PC-9 (cell line): ENCODE measurements around the gene ARHGAP24. TPM values are rescaled to one million over a fixed set of nuclear protein-coding genes. Genes with fewer than 3 reads are reported as not detected.

Experiments used
- BruUV-seq: library from RNA; stranded (reverse); fragments of 400-500 nt; replicated peaks from 2 replicates; lab custom pipeline; 2021; lab: Mats Ljungman, UMichigan
- CTCF ChIA-PET: fragments of 300-600 bp; sonication (Branson Sonifier 250); formaldehyde crosslinking; loops from one replicate; lab custom pipeline; 2022; ENCODE audit warnings: antibody characterized with exemption; lab: Charles Lee
- POLR2A ChIA-PET: fragments of 300-600 bp; sonication (Branson Sonifier 250); formaldehyde crosslinking; loops from one replicate; lab custom pipeline; 2022; ENCODE audit warnings: antibody characterized with exemption; ENCODE audit not compliant: unreplicated experiment; lab: Charles Lee
- DNase-seq, 2 experiments: peaks; one replicate each; pipeline versions ENCODE4 v3.0.0 to v3.0.0-alpha.2; 2015 to 2022; ENCODE audit warnings: mixed read lengths in 1 of 2
- H2AFZ ChIP-seq: fragments of 200-600 bp; sonication (generic); 2 replicates; pipeline ENCODE4 v1.8.1; 2017; ENCODE audit warnings: antibody characterized with exemption
- H3F3A ChIP-seq: fragments of 200-600 bp; sonication (generic); 2 replicates; pipeline ENCODE4 v1.8.1; 2017; ENCODE audit warnings: antibody characterized with exemption, mild to moderate bottlenecking, low read depth; ENCODE audit not compliant: insufficient read depth
- H3K27ac ChIP-seq: fragments of 200-600 bp; sonication (generic); 2 replicates; pipeline ENCODE4 v1.6.1; 2016; ENCODE audit warnings: mixed run types
- H3K27me3 ChIP-seq: fragments of 200-600 bp; sonication (generic); 2 replicates; pipeline ENCODE4 v1.6.1; 2016; ENCODE audit warnings: low read depth, mixed run types; ENCODE audit not compliant: insufficient read depth
- H3K36me3 ChIP-seq: fragments of 200-600 bp; sonication (generic); 2 replicates; pipeline ENCODE4 v1.6.1; 2016; ENCODE audit warnings: low read depth, mixed run types
- H3K4me1 ChIP-seq: fragments of 200-600 bp; sonication (generic); replicated peaks from 2 replicates; pipeline ENCODE4 v1.6.1; 2016; ENCODE audit warnings: mixed run types; ENCODE audit not compliant: insufficient read depth
- H3K4me2 ChIP-seq: fragments of 200-600 bp; sonication (generic); 2 replicates; pipeline ENCODE4 v1.6.1; 2017; ENCODE audit warnings: mixed run types
- H3K4me3 ChIP-seq: fragments of 200-600 bp; sonication (generic); 2 replicates; pipeline ENCODE4 v1.6.1; 2016; ENCODE audit warnings: mixed run types
- H3K79me2 ChIP-seq: fragments of 200-600 bp; sonication (generic); 2 replicates; pipeline ENCODE4 v1.6.1; 2017; ENCODE audit warnings: low read depth, mixed run types
- H3K9me2 ChIP-seq: fragments of 200-600 bp; sonication (generic); 2 replicates; pipeline ENCODE4 v1.8.1; 2017; ENCODE audit warnings: mild to moderate bottlenecking; ENCODE audit not compliant: insufficient read depth
- H3K9me3 ChIP-seq: fragments of 200-600 bp; sonication (generic); 2 replicates; pipeline ENCODE4 v1.8.1; 2016; ENCODE audit warnings: low read depth; ENCODE audit not compliant: insufficient read depth
- H4K20me1 ChIP-seq: fragments of 200-600 bp; sonication (generic); 2 replicates; pipeline ENCODE4 v1.8.1; 2017; ENCODE audit not compliant: insufficient read depth
- CTCF ChIP-seq: fragments of 200-600 bp; sonication (generic); conservative IDR thresholded peaks from 2 replicates; pipeline ENCODE4 v1.6.1; 2017; ENCODE audit warnings: mixed run types, antibody characterized with exemption, mild to moderate bottlenecking, moderate library complexity
- EZH2 ChIP-seq: fragments of 200-600 bp; sonication (generic); IDR thresholded peaks from 2 replicates; pipeline ENCODE4 v1.8.0; 2017; ENCODE audit warnings: antibody characterized with exemption, low read depth
- intact Hi-C: fragments of 100-400 bp; cut with micrococcal nuclease; formaldehyde crosslinking; loops from one replicate; pipeline ENCODE4 v1.10.0; 2022; ENCODE audit not compliant: unreplicated experiment
- total RNA-seq: library from RNA; stranded (reverse); gene quantifications from 2 replicates; pipeline ENCODE4 v1.2.3, GENCODE V29; 2021

The ARHGAP24 gene
- total RNA-seq, 1 experiment from 2014 or later = 2.2 TPM

- Histone ChIP-seq H3K4me1 (no peaks in the 10 kb centered on the region), H3K9me3 (no peaks in the 10 kb centered on the region), H3K4me2 (no peak overlapping the region), H3K4me3 (no peak overlapping the region), H4K20me1 (no peaks in the 10 kb centered on the region), H3K27ac (no peak overlapping the region), H2AFZ (no peak overlapping the region), H3K79me2 (no peaks in the 10 kb centered on the region), H3K27me3 (no peaks in the 10 kb centered on the region), H3F3A (no peaks in the 10 kb centered on the region), H3K9me2 (no peaks in the 10 kb centered on the region), H3K36me3 (no peaks in the 10 kb centered on the region)
- ChIA-PET POLR2A (no interaction called here), CTCF (no interaction called here)
- DNase-seq = no peak
- no peak for TF ChIP-seq CTCF
- TF ChIP-seq EZH2 = no peak
- intact Hi-C loops = no loop called here
- BruUV-seq = no TSS peak
Measured at GRCh38 chr4:85650908-85651307, 176.0 kb downstream of the ARHGAP24 start.

GRCh38 chr4:85656759-85657505 is 182.0 kb downstream of the ARHGAP24 start:
- Histone ChIP-seq H3K9me2 (no peaks in the 10 kb centered on the region), H3K4me3 (no peak overlapping the region), H3K79me2 (no peaks in the 10 kb centered on the region)

GRCh38 chr4:85658766-85659439 is 184.0 kb downstream of the ARHGAP24 start:
- Histone ChIP-seq H3K4me2 (no peak overlapping the region), H3F3A (no peaks in the 10 kb centered on the region), H3K9me3 (no peaks in the 10 kb centered on the region), H4K20me1 (no peaks in the 10 kb centered on the region), H3K27ac (no peak overlapping the region), H3K4me3 (no peak overlapping the region), H3K4me1 (no peaks in the 10 kb centered on the region), H3K9me2 (no peaks in the 10 kb centered on the region), H3K27me3 (no peaks in the 10 kb centered on the region), H3K79me2 (no peaks in the 10 kb centered on the region), H3K36me3 (no peaks in the 10 kb centered on the region), H2AFZ (no peak overlapping the region)
- TF ChIP-seq CTCF (no peak), EZH2 (no peak)
- ChIA-PET POLR2A (no interaction called here), CTCF (no interaction called here)
- DNase-seq = no peak
- no TSS peak for BruUV-seq
- intact Hi-C loops = no loop called here

More at GRCh38 chr4:85656759-85657505, 182.0 kb downstream of the ARHGAP24 start:
- Histone ChIP-seq H3K27ac (no peak overlapping the region), H3K4me1 (no peaks in the 10 kb centered on the region), H4K20me1 (no peaks in the 10 kb centered on the region), H3F3A (no peaks in the 10 kb centered on the region), H3K4me2 (no peak overlapping the region), H3K9me3 (no peaks in the 10 kb centered on the region), H3K27me3 (no peaks in the 10 kb centered on the region), H3K36me3 (no peaks in the 10 kb centered on the region), H2AFZ (no peak overlapping the region)
- DNase-seq = no peak
- intact Hi-C loops = no loop called here
- CTCF ChIA-PET = no interaction called here
- TF ChIP-seq CTCF (no peak), EZH2 (no peak)
- no TSS peak for BruUV-seq
- POLR2A ChIA-PET = interaction anchor here (0.6 kb wide), 1 partner anchor 1750 kb away, joined by 3 read pairs; no protein-coding TSS in a partner anchor
